Measurements from ENCODE around the gene STK4. TPM values are rescaled to one million over a fixed set of nuclear protein-coding genes. Genes with fewer than 3 reads are reported as not detected.

The STK4 gene
- total and polyA plus RNA-seq, 12 donors, result 7.1 to 39.3 (median 28.0) TPM

GRCh38 chr20:45098103-45098773, 131.9 kb downstream of the STK4 start:
- Histone ChIP-seq H3K27ac (no peak overlapping the region), H3K4me1 (replicated peaks in 1 of 2) (peaks cover 4 to 16% of the 10 kb centered on the region in 2 donors), H3K4me3 (peak overlapping the region in 1 of 4 donors; percentile 36), H3K27me3 (peaks cover 38% of the 10 kb centered on the region), H3K9me3 (replicated peaks in 1 of 3) (no peaks in the 10 kb centered on the region), H3K36me3 (replicated peaks in 1 of 2) (no peaks in the 10 kb centered on the region)
- TF ChIP-seq POLR2A (IDR thresholded peaks at IDR 0.05) (no peak), CTCF (IDR thresholded peaks at IDR 0.05) (no peak)
- intact Hi-C loops (cut with DNase I), result loop anchor here in 1 of 2 donors (5.0 kb wide), 1 partner anchor 189 kb away; no protein-coding TSS in a partner anchor
- peak in 5 of 7 donors; percentile 28 to 42 (median 32) for DNase-seq
- 6% methylated on average over 91 of the region's 91 CpGs; no CpG with 5 or more reads in 2 of the 4 donors for WGBS, 4 donors

GRCh38 chr20:45100563-45101245, 134.4 kb downstream of the STK4 start, which contains the start of gene KCNS1:
KCNS1 (minus strand) TSS chr20:45101127; CDS start chr20:45099236, 1,891 bp downstream.
- H3K4me3 ChIP-seq, result no peak within 1 kb of the TSS
- WGBS, 4 donors, result 7 to 20% (median 14%) methylated on average over 8 to 38 of the region's 38 CpGs
- peaks cover 38% of the 10 kb centered on the region for H3K27me3 ChIP-seq

GRCh38 chr20:45101333-45101850, 135.1 kb downstream of the STK4 start:
- no peak for TF ChIP-seq CTCF (IDR thresholded peaks at IDR 0.05)
- Histone ChIP-seq H3K4me1 (replicated peaks in 1 of 2) (peaks cover 0 to 16% of the 10 kb centered on the region in 2 donors), H3K4me3 (no peak overlapping the region), H3K27me3 (peaks cover 35% of the 10 kb centered on the region), H3K9me3 (replicated peaks in 1 of 3) (no peaks in the 10 kb centered on the region), H3K36me3 (replicated peaks in 1 of 2) (no peaks in the 10 kb centered on the region), H3K27ac (no peak overlapping the region)
- whole genome bisulfite sequencing, 4 donors, result 59 to 70% (median 67%) methylated on average over 2 to 6 of the region's 6 CpGs
- intact Hi-C loops (cut with DNase I), result loop anchor here in 1 of 2 donors (10.0 kb wide), 1 partner anchor 183 kb away; no protein-coding TSS in a partner anchor
- DNase-seq, result no peak

More at GRCh38 chr20:45100563-45101245, 134.4 kb downstream of the STK4 start, which contains the start of gene KCNS1:
- intact Hi-C loops (cut with DNase I), result loop anchor here in 1 of 2 donors (10.0 kb wide), 1 partner anchor 184 kb away; no protein-coding TSS in a partner anchor
- H3K36me3 ChIP-seq (replicated peaks in 1 of 2), result no peaks in the 10 kb centered on the region
- no peaks in the 10 kb centered on the region for H3K9me3 ChIP-seq (replicated peaks in 1 of 3)
- TF ChIP-seq CTCF (IDR thresholded peaks at IDR 0.05) (peak in 2 of 6 experiments; percentile 7 to 12), POLR2A (IDR thresholded peaks at IDR 0.05) (no peak)
- DNase-seq, result peak in 3 of 7 donors; percentile 29 to 36 (median 35)
- H3K4me1 ChIP-seq (replicated peaks in 1 of 2), result peaks cover under 1 to 16% of the 10 kb centered on the region in 2 donors
- H3K27ac ChIP-seq, result no peak within 1 kb of the TSS

GRCh38 chr20:45103072-45103471, 136.8 kb downstream of the STK4 start:
- Histone ChIP-seq H3K27ac (no peak overlapping the region), H3K27me3 (peaks cover 19% of the 10 kb centered on the region), H3K4me1 (replicated peaks in 1 of 2) (peaks cover 0 to 8% of the 10 kb centered on the region in 2 donors), H3K4me3 (no peak overlapping the region), H3K9me3 (replicated peaks in 1 of 3) (no peaks in the 10 kb centered on the region), H3K36me3 (replicated peaks in 1 of 2) (no peaks in the 10 kb centered on the region)
- intact Hi-C loops (cut with DNase I), result loop anchor here in 1 of 2 donors (10.0 kb wide), 1 partner anchor 182 kb away; no protein-coding TSS in a partner anchor
- no peak for DNase-seq
- TF ChIP-seq POLR2A (IDR thresholded peaks at IDR 0.05) (no peak), CTCF (IDR thresholded peaks at IDR 0.05) (no peak)
- 76 to 91% (median 81%) methylated on average over 2 of the region's 2 CpGs for WGBS, 4 donors

Data from adrenal gland (tissue), 12 donors.